Measurements from ENCODE around the gene PDPN.

GRCh38 chr1:13584876-13585611 lies 1.4 kb downstream of the PDPN start:
- no peak for TF ChIP-seq POLR2A (IDR thresholded peaks at IDR 0.05)
- TF ChIP-seq POLR2AphosphoS5 (IDR thresholded peaks at IDR 0.05): no peak
- TF ChIP-seq CTCF (IDR thresholded peaks at IDR 0.05): no peak

Data from upper lobe of left lung (tissue), 4 donors.